ENCODE data around the gene CDHR4.
A peak's percentile ranks its signal among the peaks of the same experiment; 100 is the strongest.
"Not testable (repeated sequence)": the region's sequence is repeated elsewhere in the genome, so short reads cannot be mapped to it uniquely, and the experiment has no call there.

CDHR4 gene

DNA sequence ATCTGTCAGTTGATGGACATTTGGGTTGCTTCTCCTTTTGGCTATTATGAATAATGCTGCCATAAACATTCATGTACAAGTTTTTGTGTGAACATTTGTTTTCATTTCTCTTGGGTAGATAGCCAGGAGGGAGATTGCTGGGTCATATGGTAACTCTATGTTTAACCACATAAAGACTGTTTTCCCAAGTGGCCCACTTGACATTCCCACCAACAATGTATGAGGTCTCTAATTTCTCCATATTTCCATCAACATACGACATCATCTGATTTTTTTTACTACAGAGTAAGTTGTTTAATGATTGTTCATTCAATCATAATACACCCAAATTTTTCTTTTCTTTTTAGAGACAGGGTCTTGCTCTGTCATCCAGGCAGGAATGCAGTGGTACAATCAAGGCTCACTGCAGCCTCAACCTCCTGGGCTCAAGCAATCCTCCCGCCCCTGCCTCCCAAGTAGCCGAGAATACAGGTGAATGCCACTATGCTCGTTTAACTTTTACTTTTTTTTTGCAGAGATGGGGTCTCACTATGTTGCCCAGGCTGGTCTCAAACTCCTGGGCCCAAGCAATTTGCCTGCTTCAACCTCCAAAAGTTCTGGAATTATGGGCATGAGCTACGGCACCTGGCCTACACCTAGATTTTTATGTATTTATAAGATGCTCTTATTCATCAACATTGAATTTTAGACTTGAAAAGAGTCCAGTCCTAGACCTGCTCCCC lies 20.2 kb downstream of the CDHR4 start:
- Mint-ChIP-seq H3K9me3 (ENCODE audit: low read depth) (no peaks in the 10 kb centered on the region), H3K4me3 (peak overlapping the region; percentile 54), H3K36me3 (peaks cover 3% of the 10 kb centered on the region), H3K4me1 (ENCODE audit: low read depth) (peaks cover 55% of the 10 kb centered on the region), H3K27ac (peak overlapping the region; percentile 76), H3K27me3 (no peaks in the 10 kb centered on the region)

DNA sequence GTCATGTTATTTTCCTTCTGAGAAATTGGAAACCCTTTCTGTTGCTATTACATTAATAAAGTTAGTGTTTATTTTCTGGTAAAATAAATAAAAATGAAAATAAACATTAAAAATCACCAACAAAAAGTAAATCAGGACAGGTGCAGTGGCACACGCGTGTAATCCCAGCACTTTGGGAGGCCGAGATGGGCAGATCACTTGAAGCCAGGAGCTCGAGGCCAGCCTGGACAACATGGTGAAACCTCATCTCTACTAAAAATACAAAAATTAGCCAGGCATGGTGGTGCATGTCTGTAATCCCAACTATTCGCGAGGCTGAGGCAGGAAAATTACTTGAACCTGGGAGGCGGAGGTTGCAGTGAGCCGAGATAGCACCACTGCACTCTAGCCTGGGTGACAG lies 23.6 kb downstream of the CDHR4 start:
- H3K36me3 Mint-ChIP-seq; H3K27ac Mint-ChIP-seq; H3K27me3 Mint-ChIP-seq; H3K4me3 Mint-ChIP-seq; H3K9me3 Mint-ChIP-seq (ENCODE audit: low read depth): not testable (repeated sequence)
- peaks cover 47% of the 10 kb centered on the region for H3K4me1 Mint-ChIP-seq (ENCODE audit: low read depth)

DNA sequence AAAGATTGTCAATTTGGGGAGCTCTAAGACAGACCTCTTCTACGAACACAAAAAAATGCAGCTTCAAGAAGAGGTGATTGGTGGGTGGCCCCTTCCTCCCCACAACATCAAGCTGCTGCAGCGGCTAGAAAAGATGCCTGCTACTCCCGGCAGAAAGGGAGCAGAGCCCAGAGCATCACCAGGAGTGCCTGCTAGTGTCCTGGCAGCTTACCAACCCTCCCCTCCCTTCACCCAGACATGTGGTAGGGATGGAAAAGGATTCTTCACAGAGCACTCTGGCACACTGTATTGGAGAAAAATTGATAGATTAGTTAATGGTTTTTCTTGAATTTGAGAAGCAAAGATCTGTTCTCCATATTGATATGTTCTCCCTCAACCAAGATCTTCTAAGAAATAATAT lies 24.1 kb downstream of the CDHR4 start:
- Mint-ChIP-seq H3K27ac (peak overlapping the region; percentile 46), H3K36me3 (no peaks in the 10 kb centered on the region), H3K9me3 (ENCODE audit: low read depth) (no peaks in the 10 kb centered on the region), H3K4me3 (no peak overlapping the region), H3K4me1 (ENCODE audit: low read depth) (peaks cover 44% of the 10 kb centered on the region), H3K27me3 (no peaks in the 10 kb centered on the region)

DNA sequence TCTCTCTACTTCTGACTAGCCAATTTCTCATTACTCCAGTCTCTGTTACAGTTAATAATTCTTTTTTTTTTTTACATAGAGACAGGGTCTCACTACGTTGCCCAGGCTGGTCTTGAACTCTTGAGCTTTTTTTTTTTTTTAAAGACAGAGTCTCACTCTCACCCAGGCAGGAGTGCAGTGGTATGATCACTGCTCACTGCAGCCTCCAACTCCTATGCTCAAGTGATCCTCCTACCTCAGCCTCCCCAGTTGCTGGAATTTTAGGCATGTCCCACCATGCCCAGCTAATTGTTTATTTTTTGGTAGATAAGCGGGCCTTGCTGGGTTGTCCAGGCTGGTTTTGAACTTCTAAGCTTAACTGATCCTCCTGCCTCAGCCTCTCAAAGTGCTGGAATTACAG lies 27.0 kb downstream of the CDHR4 start:
- H3K27me3 Mint-ChIP-seq, result no peaks in the 10 kb centered on the region
- H3K27ac Mint-ChIP-seq, result no peak overlapping the region
- no peaks in the 10 kb centered on the region for H3K9me3 Mint-ChIP-seq (ENCODE audit: low read depth)
- no peak overlapping the region for H3K4me3 Mint-ChIP-seq
- peaks cover 48% of the 10 kb centered on the region for H3K4me1 Mint-ChIP-seq (ENCODE audit: low read depth)
- H3K36me3 Mint-ChIP-seq, result peaks cover 4% of the 10 kb centered on the region

DNA sequence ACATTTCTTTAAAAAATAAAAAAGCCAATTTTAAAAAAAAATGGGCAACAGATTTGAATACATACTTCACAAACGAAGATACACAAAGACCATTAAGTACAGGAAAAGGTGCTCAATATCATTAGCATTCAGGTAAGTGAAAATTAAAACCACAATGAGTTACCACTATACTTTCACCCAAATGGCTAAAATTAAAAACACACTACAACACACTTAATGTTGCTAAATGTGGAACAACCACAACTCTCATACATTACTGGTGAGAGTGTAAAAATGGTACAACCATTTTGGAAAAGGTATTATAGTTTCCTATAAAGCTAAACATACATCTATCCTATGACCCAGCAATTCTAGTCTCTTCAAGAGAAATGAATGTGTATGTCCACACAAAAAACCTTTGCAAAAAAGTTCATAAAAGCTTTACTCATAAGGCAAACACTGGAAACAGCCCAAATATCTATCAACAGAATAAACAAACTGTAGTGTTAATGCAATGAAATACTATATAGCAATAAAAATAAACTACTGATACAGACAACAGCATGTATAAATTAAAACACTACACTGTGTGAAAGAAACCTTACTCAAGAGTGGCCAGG lies 28.2 kb downstream of the CDHR4 start:
- H3K4me1 Mint-ChIP-seq (ENCODE audit: low read depth), result peaks cover 46% of the 10 kb centered on the region
- H3K27ac Mint-ChIP-seq, result peak overlapping the region; percentile 61
- H3K36me3 Mint-ChIP-seq, result peaks cover 4% of the 10 kb centered on the region
- H3K4me3 Mint-ChIP-seq, result no peak overlapping the region
- no peaks in the 10 kb centered on the region for H3K27me3 Mint-ChIP-seq
- H3K9me3 Mint-ChIP-seq (ENCODE audit: low read depth), result no peaks in the 10 kb centered on the region

DNA sequence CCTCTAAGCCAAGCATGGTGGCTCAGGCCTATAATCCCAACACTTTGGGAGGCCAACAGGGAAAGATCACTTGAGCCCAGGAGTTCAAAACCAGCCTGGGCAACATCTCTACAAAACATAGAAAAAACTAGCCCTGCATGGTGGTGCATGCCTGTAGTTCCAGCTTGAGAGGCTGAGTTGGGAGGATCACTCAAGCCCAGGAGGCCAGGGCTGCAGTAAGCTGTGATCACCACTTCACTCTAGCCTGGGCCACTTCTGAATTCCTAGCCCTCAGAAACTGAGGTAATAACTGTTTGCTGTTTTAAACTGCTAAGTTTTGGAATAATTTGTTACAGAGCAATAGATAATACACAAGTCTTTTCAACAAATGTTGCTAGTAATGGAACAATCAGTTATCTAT lies 29.7 kb downstream of the CDHR4 start:
- no peak overlapping the region for H3K4me3 Mint-ChIP-seq
- H3K27me3 Mint-ChIP-seq, result no peaks in the 10 kb centered on the region
- H3K36me3 Mint-ChIP-seq, result peaks cover 4% of the 10 kb centered on the region
- peak overlapping the region; percentile 62 for H3K27ac Mint-ChIP-seq
- H3K4me1 Mint-ChIP-seq (ENCODE audit: low read depth), result peaks cover 38% of the 10 kb centered on the region
- no peaks in the 10 kb centered on the region for H3K9me3 Mint-ChIP-seq (ENCODE audit: low read depth)

DNA sequence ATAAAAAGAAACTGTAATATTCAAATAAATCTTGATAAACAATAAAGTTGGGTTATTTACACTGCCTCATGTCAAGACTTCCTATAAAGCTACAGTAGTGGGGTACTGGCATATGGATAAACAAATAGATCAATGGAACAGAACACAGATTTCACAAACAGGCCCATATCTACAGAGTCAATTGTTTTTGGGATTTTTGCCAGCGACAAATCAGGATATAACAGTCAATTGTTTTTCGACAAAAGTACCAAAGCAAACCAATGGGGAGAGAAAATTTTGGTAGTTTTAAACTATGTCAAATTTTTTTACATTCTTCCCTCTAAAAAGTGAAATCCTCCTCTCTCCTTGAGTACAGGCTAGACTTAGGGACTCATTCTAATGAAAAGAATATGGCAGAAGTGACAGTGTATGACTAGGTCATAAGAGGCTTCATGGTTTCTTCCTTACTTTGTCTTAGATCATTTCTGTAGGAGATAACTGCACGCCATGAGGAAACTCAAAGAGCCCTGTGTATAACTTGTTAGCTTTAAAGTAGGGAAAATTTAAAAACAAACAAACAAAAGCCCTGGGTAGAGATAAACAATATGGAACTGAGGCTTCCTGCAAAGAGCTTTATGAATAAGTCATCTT lies 30.3 kb downstream of the CDHR4 start:
- Mint-ChIP-seq H3K36me3 (peaks cover 4% of the 10 kb centered on the region), H3K4me3 (no peak overlapping the region), H3K4me1 (ENCODE audit: low read depth) (peaks cover 34% of the 10 kb centered on the region), H3K27ac (peak overlapping the region; percentile 62), H3K9me3 (ENCODE audit: low read depth) (no peaks in the 10 kb centered on the region), H3K27me3 (no peaks in the 10 kb centered on the region)

DNA sequence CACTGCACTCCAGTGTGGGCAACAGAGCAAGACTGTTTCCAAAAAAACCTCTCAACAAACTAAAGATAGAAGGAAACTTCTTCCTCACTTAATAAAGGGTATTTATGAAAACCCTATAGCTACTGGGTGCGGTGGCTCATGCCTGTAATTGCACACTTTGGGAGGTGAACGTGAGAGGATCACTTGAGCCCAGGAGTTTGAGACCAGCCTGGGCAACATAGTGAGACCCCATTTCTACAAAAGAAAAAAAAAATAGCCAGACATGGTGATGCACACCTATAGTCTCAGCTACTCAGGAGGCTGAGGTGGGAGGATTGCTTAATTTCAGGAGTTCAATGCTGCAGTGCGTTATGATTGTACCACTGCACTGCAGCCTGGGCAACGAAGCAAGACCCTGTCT lies 35.7 kb downstream of the CDHR4 start:
- Mint-ChIP-seq H3K9me3 (ENCODE audit: low read depth) (no peaks in the 10 kb centered on the region), H3K4me3 (no peak overlapping the region), H3K27me3 (no peaks in the 10 kb centered on the region), H3K27ac (no peak overlapping the region), H3K4me1 (ENCODE audit: low read depth) (peaks cover 18% of the 10 kb centered on the region), H3K36me3 (no peaks in the 10 kb centered on the region)

DNA sequence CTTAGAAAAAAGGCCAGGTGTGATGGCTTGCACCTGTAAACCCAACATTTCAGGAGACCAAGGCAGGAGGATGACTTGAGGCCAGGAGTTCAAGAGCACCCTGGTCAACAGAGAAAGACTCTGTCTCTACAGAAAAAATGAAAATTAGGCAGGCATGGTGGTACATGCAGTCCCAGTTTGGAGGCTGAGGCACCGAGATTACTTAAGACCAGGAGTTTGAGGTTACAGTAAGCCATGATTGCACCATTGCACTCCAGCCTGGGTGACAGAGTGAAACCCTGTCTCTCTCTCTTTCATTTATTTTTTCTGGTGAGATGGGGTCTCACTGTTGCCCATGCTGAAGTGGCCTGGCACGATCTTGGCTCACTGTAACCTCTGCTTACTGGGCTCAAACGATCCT lies 38.0 kb downstream of the CDHR4 start:
- H3K4me1 Mint-ChIP-seq (ENCODE audit: low read depth), result peaks cover 16% of the 10 kb centered on the region
- H3K9me3 Mint-ChIP-seq (ENCODE audit: low read depth), result no peaks in the 10 kb centered on the region
- no peak overlapping the region for H3K4me3 Mint-ChIP-seq
- H3K36me3 Mint-ChIP-seq, result no peaks in the 10 kb centered on the region
- no peak overlapping the region for H3K27ac Mint-ChIP-seq
- no peaks in the 10 kb centered on the region for H3K27me3 Mint-ChIP-seq

DNA sequence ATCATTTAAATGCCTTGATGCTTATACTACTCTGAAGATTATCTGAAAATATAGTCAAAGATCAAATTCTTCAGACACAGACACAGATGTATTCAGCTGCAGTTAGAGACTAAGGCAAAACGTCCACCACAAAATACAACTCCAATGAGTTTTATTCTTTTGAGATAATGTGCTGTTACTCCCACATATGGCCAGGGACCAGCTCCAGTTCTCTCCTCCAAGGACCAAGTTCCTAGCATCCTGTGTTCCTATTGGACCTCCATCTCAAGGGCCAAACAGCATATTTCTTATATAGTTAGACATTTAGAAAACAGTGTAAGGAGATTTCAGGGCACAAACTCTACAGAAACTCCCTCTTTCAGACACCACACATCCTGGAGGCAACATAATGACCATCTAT lies 40.4 kb downstream of the CDHR4 start:
- H3K4me1 Mint-ChIP-seq (ENCODE audit: low read depth), result peaks cover 27% of the 10 kb centered on the region
- no peaks in the 10 kb centered on the region for H3K9me3 Mint-ChIP-seq (ENCODE audit: low read depth)
- H3K4me3 Mint-ChIP-seq, result no peak overlapping the region
- peak overlapping the region; percentile 28 for H3K27ac Mint-ChIP-seq
- no peaks in the 10 kb centered on the region for H3K27me3 Mint-ChIP-seq
- no peaks in the 10 kb centered on the region for H3K36me3 Mint-ChIP-seq

DNA sequence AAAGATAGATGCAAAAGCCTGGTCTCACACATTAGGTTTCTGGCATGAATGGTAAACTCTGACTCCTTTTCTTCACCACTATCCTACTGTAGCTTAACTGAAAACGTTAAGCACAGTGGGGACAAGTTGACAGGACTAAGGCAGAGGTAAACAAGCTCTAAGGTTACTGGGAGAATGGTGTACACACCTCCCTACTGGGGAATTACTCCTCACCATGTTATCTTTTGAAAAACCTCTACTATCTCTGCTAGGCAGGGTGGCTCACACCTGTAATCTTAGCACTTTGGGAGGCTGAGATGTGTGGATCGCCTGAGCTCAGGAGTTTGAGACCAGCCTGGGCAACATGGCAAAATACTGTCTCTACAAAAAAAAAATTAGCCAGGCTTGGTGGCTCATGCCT lies 42.5 kb downstream of the CDHR4 start:
- Mint-ChIP-seq H3K9me3 (ENCODE audit: low read depth) (no peaks in the 10 kb centered on the region), H3K4me1 (ENCODE audit: low read depth) (peaks cover 31% of the 10 kb centered on the region), H3K4me3 (no peak overlapping the region), H3K27me3 (no peaks in the 10 kb centered on the region), H3K27ac (no peak overlapping the region), H3K36me3 (no peaks in the 10 kb centered on the region)

DNA sequence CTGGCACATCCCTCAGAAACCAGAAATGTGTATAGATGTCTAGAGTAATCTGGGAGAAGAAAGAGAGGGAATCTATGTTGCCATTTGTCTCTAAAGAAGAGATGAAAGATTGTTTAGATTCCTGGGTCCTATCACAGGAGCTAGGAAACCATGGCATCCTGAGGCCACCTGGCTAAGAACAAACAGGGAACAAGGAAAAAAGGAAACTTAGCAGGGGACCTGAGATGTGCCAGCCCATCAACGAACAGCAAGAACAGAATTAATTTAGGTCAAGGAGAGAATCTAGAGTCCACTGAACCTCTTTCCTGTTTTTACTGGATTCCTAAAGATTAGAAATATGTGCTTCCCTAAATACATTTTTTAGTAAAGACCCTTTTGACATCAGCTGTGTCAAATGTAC lies 43.6 kb downstream of the CDHR4 start:
- H3K9me3 Mint-ChIP-seq (ENCODE audit: low read depth), result no peaks in the 10 kb centered on the region

DNA sequence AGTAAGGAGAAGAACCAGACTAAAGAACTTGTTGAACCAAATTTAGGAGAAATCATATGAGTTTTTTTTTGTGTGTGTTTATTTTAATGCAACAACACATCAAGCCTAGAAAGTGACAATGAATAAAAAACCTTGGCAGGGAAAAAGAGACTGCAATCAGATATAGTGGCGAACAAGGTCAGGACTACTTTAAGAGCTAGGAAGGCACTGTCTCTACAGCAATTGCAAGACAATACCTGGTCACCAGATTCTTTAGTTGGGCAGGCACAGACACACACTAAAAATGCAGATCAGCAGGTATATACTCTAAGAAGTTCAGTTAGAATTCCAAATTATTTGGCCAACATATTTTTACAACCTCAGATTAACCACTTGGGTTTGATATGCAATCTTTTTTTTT lies 45.1 kb downstream of the CDHR4 start:
- Mint-ChIP-seq H3K36me3 (no peaks in the 10 kb centered on the region), H3K4me1 (ENCODE audit: low read depth) (peaks cover 32% of the 10 kb centered on the region), H3K4me3 (no peak overlapping the region), H3K27me3 (no peaks in the 10 kb centered on the region), H3K9me3 (ENCODE audit: low read depth) (no peaks in the 10 kb centered on the region), H3K27ac (no peak overlapping the region)

More for the DNA sequence above, 43.6 kb downstream of the CDHR4 start:
- Mint-ChIP-seq H3K27me3 (no peaks in the 10 kb centered on the region), H3K36me3 (no peaks in the 10 kb centered on the region), H3K4me3 (no peak overlapping the region), H3K4me1 (ENCODE audit: low read depth) (peaks cover 31% of the 10 kb centered on the region), H3K27ac (no peak overlapping the region)

DNA sequence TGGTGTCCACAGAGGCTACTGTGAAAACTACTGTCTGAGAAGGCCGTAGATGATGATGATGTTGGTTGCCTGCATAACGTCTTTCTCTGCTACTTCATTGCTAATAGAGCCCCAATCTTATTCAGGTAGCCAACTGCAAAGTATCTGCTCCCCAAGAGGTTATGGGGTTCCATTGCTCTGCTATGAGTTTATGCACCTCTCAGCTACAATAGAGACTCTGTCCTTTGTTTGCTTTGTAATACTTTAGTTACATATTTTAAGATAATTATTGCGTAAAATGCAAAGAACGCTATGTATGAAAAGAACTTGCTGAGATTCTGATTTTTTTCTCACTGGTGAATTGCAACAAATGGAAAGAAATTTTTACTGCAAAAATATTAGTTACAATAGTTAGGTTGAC lies 48.2 kb downstream of the CDHR4 start:
- Mint-ChIP-seq H3K27me3 (no peaks in the 10 kb centered on the region), H3K4me3 (no peak overlapping the region), H3K27ac (no peak overlapping the region), H3K9me3 (ENCODE audit: low read depth) (no peaks in the 10 kb centered on the region), H3K4me1 (ENCODE audit: low read depth) (peaks cover 22% of the 10 kb centered on the region), H3K36me3 (no peaks in the 10 kb centered on the region)

DNA sequence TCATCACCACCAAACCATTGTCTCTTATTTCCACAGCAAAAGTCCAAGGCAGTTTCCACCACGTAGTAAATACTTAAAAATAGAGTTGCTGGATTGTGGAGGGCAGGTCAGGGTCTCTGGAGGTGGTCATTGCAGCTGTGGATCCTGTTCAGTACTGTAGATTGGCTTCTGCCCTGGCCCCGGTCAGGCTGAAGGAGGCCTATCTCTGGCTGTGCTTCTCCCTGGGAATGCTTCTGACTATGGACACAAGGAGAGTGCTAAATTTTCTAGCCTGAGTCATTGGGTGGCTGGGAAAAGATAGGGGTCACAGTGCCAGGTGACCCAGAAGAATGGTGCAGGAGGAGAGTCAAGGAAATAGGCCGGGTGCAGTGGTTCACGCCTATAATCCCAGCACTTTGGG lies 49.6 kb downstream of the CDHR4 start:
- H3K36me3 Mint-ChIP-seq, result no peaks in the 10 kb centered on the region
- no peaks in the 10 kb centered on the region for H3K27me3 Mint-ChIP-seq
- H3K27ac Mint-ChIP-seq, result no peak overlapping the region
- no peak overlapping the region for H3K4me3 Mint-ChIP-seq
- H3K9me3 Mint-ChIP-seq (ENCODE audit: low read depth), result no peaks in the 10 kb centered on the region
- peaks cover 13% of the 10 kb centered on the region for H3K4me1 Mint-ChIP-seq (ENCODE audit: low read depth)

DNA sequence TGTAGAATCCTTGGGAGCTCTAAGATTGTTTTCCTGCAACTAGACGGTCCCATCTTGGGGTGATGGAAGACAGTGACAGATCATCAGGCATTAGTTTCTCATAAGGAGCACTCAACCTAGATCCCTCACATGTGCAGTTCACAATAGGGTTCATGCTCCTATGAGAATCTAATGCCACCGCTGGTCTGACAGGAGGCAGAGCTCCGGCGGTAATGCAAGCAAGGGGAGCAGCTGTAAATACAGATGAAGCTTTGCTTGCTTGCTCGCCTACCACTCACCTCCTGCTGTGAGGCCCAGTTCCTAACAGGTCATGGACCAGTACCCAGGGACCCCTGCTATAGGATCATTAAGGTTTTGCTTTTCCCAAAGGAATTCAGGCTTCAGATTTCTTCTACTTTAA lies 50.8 kb downstream of the CDHR4 start:
- not testable (repeated sequence) for H3K36me3 Mint-ChIP-seq

More for the DNA sequence above, 50.8 kb downstream of the CDHR4 start:
- H3K4me3 Mint-ChIP-seq; H3K27ac Mint-ChIP-seq; H3K4me1 Mint-ChIP-seq (ENCODE audit: low read depth); H3K27me3 Mint-ChIP-seq; H3K9me3 Mint-ChIP-seq (ENCODE audit: low read depth): not testable (repeated sequence)

Data from activated naive CD8-positive, alpha-beta T cell (primary cell).